ENCODE data around the gene GALNT14.

Gene GALNT14

GRCh38 chr2:31049264-31049663 lies 89.0 kb downstream of the GALNT14 start:
- Histone ChIP-seq H3K4me2 (no peak overlapping the region), H3K79me2 (ENCODE audit: insufficient read depth, low read depth) (no peaks in the 10 kb centered on the region), H3K27ac (no peak overlapping the region), H2AFZ (ENCODE audit: low read depth) (no peak overlapping the region), H3K36me3 (ENCODE audit: insufficient read depth) (no peaks in the 10 kb centered on the region), H3K4me1 (ENCODE audit: low read depth, poor library complexity, severe bottlenecking) (no peaks in the 10 kb centered on the region), H3K27me3 (ENCODE audit: insufficient read depth, low read depth) (no peaks in the 10 kb centered on the region), H3K9ac (no peak overlapping the region), H4K20me1 (ENCODE audit: insufficient read depth) (no peaks in the 10 kb centered on the region), H3K4me3 (IDR thresholded peaks at IDR 0.05; ENCODE audit: insufficient read depth, low read depth, low read length) (no peak overlapping the region)
- no peak for TF ChIP-seq CTCF (conservative IDR thresholded peaks at IDR 0.05; ENCODE audit: low read depth, low read length)

- Histone ChIP-seq H3K27ac (no peak overlapping the region), H4K20me1 (ENCODE audit: insufficient read depth) (no peaks in the 10 kb centered on the region), H3K27me3 (ENCODE audit: insufficient read depth, low read depth) (no peaks in the 10 kb centered on the region), H3K9ac (no peak overlapping the region), H3K36me3 (ENCODE audit: insufficient read depth) (no peaks in the 10 kb centered on the region), H3K79me2 (ENCODE audit: insufficient read depth, low read depth) (no peaks in the 10 kb centered on the region), H3K4me1 (ENCODE audit: low read depth, poor library complexity, severe bottlenecking) (no peaks in the 10 kb centered on the region), H2AFZ (ENCODE audit: low read depth) (no peak overlapping the region), H3K4me2 (no peak overlapping the region), H3K4me3 (IDR thresholded peaks at IDR 0.05; ENCODE audit: insufficient read depth, low read depth, low read length) (no peak overlapping the region)
- no peak for TF ChIP-seq CTCF (conservative IDR thresholded peaks at IDR 0.05; ENCODE audit: low read depth, low read length)
Observed at GRCh38 chr2:31047599-31047998, 90.6 kb downstream of the GALNT14 start.

GRCh38 chr2:31038385-31038784 lies 99.9 kb downstream of the GALNT14 start:
- no peak overlapping the region for H3K4me2 ChIP-seq
- no peaks in the 10 kb centered on the region for H4K20me1 ChIP-seq (ENCODE audit: insufficient read depth)
- H3K79me2 ChIP-seq (ENCODE audit: insufficient read depth, low read depth): no peaks in the 10 kb centered on the region
- no peak overlapping the region for H3K4me3 ChIP-seq (IDR thresholded peaks at IDR 0.05; ENCODE audit: insufficient read depth, low read depth, low read length)
- H2AFZ ChIP-seq (ENCODE audit: low read depth): no peak overlapping the region
- H3K27ac ChIP-seq: no peak overlapping the region
- no peak overlapping the region for H3K9ac ChIP-seq
- no peaks in the 10 kb centered on the region for H3K36me3 ChIP-seq (ENCODE audit: insufficient read depth)
- H3K4me1 ChIP-seq (ENCODE audit: low read depth, poor library complexity, severe bottlenecking): no peaks in the 10 kb centered on the region
- TF ChIP-seq CTCF (conservative IDR thresholded peaks at IDR 0.05; ENCODE audit: low read depth, low read length): no peak
- no peaks in the 10 kb centered on the region for H3K27me3 ChIP-seq (ENCODE audit: insufficient read depth, low read depth)

GRCh38 chr2:31037058-31037457 lies 101.2 kb downstream of the GALNT14 start:
- H3K79me2 ChIP-seq (ENCODE audit: insufficient read depth, low read depth): no peaks in the 10 kb centered on the region
- H3K4me2 ChIP-seq: no peak overlapping the region
- H4K20me1 ChIP-seq (ENCODE audit: insufficient read depth): no peaks in the 10 kb centered on the region
- no peak overlapping the region for H2AFZ ChIP-seq (ENCODE audit: low read depth)
- no peak overlapping the region for H3K4me3 ChIP-seq (IDR thresholded peaks at IDR 0.05; ENCODE audit: insufficient read depth, low read depth, low read length)
- no peaks in the 10 kb centered on the region for H3K27me3 ChIP-seq (ENCODE audit: insufficient read depth, low read depth)
- no peaks in the 10 kb centered on the region for H3K4me1 ChIP-seq (ENCODE audit: low read depth, poor library complexity, severe bottlenecking)
- H3K9ac ChIP-seq: no peak overlapping the region
- TF ChIP-seq CTCF (conservative IDR thresholded peaks at IDR 0.05; ENCODE audit: low read depth, low read length): no peak
- H3K36me3 ChIP-seq (ENCODE audit: insufficient read depth): no peaks in the 10 kb centered on the region
- H3K27ac ChIP-seq: no peak overlapping the region

GRCh38 chr2:31033032-31033431 lies 105.2 kb downstream of the GALNT14 start:
- H3K4me2 ChIP-seq: no peak overlapping the region
- H3K27ac ChIP-seq: no peak overlapping the region
- H4K20me1 ChIP-seq (ENCODE audit: insufficient read depth): no peaks in the 10 kb centered on the region
- no peak overlapping the region for H2AFZ ChIP-seq (ENCODE audit: low read depth)
- no peaks in the 10 kb centered on the region for H3K4me1 ChIP-seq (ENCODE audit: low read depth, poor library complexity, severe bottlenecking)
- TF ChIP-seq CTCF (conservative IDR thresholded peaks at IDR 0.05; ENCODE audit: low read depth, low read length): no peak
- no peaks in the 10 kb centered on the region for H3K27me3 ChIP-seq (ENCODE audit: insufficient read depth, low read depth)
- H3K4me3 ChIP-seq (IDR thresholded peaks at IDR 0.05; ENCODE audit: insufficient read depth, low read depth, low read length): no peak overlapping the region
- H3K79me2 ChIP-seq (ENCODE audit: insufficient read depth, low read depth): no peaks in the 10 kb centered on the region
- no peaks in the 10 kb centered on the region for H3K36me3 ChIP-seq (ENCODE audit: insufficient read depth)
- H3K9ac ChIP-seq: no peak overlapping the region

Measured in KMS-11 (cell line).